HEK293T (cell line): ENCODE data around the gene C16orf86.

ENCODE experiments used
- CTCF ChIA-PET: fragments of 350-600 bp; formaldehyde crosslinking; extraction: SDS; loops from one replicate; lab custom pipeline; 2021; ENCODE audit warnings: antibody characterized with exemption, inconsistent platforms; lab: Yijun Ruan, JAX
- POLR2A ChIA-PET: fragments of 350-600 bp; formaldehyde crosslinking; extraction: SDS; loops from one replicate; lab custom pipeline; 2020; ENCODE audit warnings: antibody characterized with exemption, inconsistent platforms; lab: Yijun Ruan, JAX
- DNase-seq: peaks from one replicate; pipeline ENCODE4 v3.0.0; 2012; ENCODE audit warnings: mixed read lengths; ENCODE audit errors: extremely low spot score
- ARNT ChIP-seq: fragments of 450-650 bp; IDR thresholded peaks from 2 replicates; pipeline ENCODE4 v1.6.1; 2017; ENCODE audit warnings: mild to moderate bottlenecking
- BHLHE40 ChIP-seq: fragments of 450-650 bp; IDR thresholded peaks from 2 replicates; pipeline ENCODE4 v1.6.1; 2016; ENCODE audit warnings: mild to moderate bottlenecking, moderate library complexity, borderline replicate concordance
- CTBP1 ChIP-seq: fragments of 450-650 bp; IDR thresholded peaks from 2 replicates; pipeline ENCODE4 v1.6.1; 2016; ENCODE audit warnings: borderline replicate concordance
- ELF4 ChIP-seq: fragments of 450-650 bp; IDR thresholded peaks from 2 replicates; pipeline ENCODE4 v1.6.1; 2017; ENCODE audit warnings: antibody characterized with exemption
- FOXA1 ChIP-seq: fragments of 450-650 bp; IDR thresholded peaks from 2 replicates; pipeline ENCODE4 v1.6.1; 2016; ENCODE audit warnings: mild to moderate bottlenecking
- FOXK2 ChIP-seq: fragments of 450-650 bp; IDR thresholded peaks from 2 replicates; pipeline ENCODE4 v1.6.1; 2016; ENCODE audit warnings: mild to moderate bottlenecking
- FOXM1 ChIP-seq: fragments of 450-650 bp; IDR thresholded peaks from 2 replicates; pipeline ENCODE4 v1.6.1; 2017; ENCODE audit warnings: mild to moderate bottlenecking, borderline replicate concordance
- HDGF ChIP-seq: fragments of 450-650 bp; IDR thresholded peaks from 2 replicates; pipeline ENCODE4 v1.6.1; 2017; ENCODE audit warnings: antibody characterized with exemption, borderline replicate concordance
- L3MBTL2 ChIP-seq: fragments of 450-650 bp; conservative IDR thresholded peaks from 2 replicates; pipeline ENCODE4 v1.6.1; 2016; ENCODE audit warnings: mild to moderate bottlenecking
- LEF1 ChIP-seq: fragments of 450-650 bp; IDR thresholded peaks from 2 replicates; pipeline ENCODE4 v1.6.1; 2017; ENCODE audit warnings: mild to moderate bottlenecking, borderline replicate concordance
- NFRKB ChIP-seq: fragments of 450-650 bp; IDR thresholded peaks from 2 replicates; pipeline ENCODE4 v1.6.1; 2016; ENCODE audit warnings: mild to moderate bottlenecking, moderate library complexity
- SP1 ChIP-seq: fragments of 450-650 bp; IDR thresholded peaks from 2 replicates; pipeline ENCODE4 v1.6.1; 2017
- SUZ12 ChIP-seq: fragments of 450-650 bp; IDR thresholded peaks from 2 replicates; pipeline ENCODE4 v1.6.1; 2016; ENCODE audit warnings: mild to moderate bottlenecking
- TARDBP ChIP-seq: fragments of 450-650 bp; IDR thresholded peaks from 2 replicates; pipeline ENCODE4 v1.6.1; 2016
- ZNF384 ChIP-seq: fragments of 450-650 bp; IDR thresholded peaks from 2 replicates; pipeline ENCODE4 v1.6.1; 2016
- TF ChIP-seq, protein P1 (sequence below): fragments of 450-650 bp; IDR thresholded peaks from 2 replicates; pipeline ENCODE4 v1.6.1; 2016

Gene C16orf86, protein sequence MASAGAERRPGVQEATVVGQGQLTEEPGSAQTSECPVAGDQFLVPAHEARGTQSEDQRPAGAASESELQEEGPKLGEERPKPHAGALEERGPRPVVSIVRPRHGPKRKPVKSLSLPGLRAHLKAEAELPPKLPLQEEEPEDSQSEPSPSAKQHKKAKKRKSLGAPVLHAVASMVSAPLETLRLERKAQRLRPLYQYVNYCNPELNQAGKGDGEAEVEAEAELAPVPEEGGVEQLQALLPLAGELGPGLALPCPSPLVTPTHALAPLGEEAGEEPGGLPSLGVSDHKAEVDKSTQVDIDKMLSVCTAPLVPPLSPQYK

DNA sequence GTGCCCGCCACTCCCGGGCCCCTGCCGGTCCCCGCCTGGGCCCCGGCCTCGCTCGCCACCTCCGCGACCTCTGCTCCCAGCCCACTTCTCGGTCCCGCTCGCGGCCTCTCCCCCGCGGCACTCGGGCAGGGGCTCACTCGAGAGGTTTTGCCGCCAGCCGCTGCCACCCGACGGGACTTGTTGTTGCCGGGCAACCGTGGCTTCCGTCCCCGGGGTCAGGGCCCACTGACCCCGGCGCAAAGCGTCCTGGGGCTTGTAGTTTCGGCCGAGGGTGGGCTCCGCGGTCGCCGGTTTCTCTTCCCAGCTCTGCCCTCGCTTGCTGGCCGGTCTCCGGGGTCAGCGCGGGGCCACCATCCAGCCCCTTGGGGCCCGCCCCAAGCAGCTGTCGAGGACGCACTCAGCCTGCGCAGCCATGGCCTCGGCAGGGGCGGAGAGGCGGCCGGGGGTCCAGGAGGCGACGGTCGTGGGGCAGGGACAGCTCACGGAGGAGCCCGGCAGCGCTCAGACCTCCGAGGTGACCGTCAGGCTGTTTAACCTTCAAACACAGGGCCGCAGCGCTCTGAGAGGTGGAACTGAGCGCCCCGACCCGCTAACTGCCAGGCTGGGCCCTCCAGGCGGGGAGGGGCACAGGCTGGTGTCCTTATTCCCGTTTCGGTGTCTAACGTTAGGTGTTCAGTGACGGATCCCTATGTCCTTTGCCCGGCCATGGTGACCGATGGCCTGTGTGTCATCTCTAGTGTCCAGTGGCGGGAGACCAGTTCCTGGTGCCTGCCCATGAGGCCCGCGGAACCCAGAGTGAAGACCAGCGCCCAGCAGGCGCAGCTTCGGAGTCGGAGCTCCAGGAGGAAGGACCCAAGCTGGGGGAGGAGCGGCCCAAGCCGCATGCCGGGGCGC, at the start of gene C16orf86, which contains the start of gene ENKD1:
TSS of gene C16orf86 (plus strand) at position 256 of the 894 bp plus-strand sequence. CDS start at position 413, 157 bp downstream.
TSS of gene ENKD1 (minus strand) at position 192 of the 894 bp plus-strand sequence. CDS start 308 bp downstream, outside the sequence.
- ChIA-PET POLR2A (interaction anchor here (0.6 to 2.6 kb wide), 4 partner anchors 52 to 268 kb away, joined by 3 to 8 read pairs (median 6); partner anchors contain the start of genes CTCF and GFOD2), CTCF (interaction anchor here (0.6 to 5.7 kb wide), 6 partner anchors 23 to 369 kb away, joined by 3 to 31 read pairs (median 4); partner anchors contain the start of gene LCAT)

DNA sequence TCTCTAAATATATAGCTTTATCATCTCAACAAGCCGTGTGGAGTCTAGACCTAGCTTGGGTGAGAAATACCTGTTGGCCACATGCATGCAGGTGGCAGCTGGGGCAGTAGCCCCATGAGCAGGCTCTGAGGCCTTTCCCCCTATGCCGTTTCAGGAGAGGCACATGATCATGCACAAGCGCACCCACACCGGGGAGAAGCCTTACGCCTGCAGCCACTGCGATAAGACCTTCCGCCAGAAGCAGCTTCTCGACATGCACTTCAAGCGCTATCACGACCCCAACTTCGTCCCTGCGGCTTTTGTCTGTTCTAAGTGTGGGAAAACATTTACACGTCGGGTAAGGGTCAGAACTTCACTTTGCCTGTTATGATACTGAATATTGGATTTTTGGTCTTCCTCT, 38.4 kb upstream of the C16orf86 start:
- ChIA-PET CTCF (interaction anchor here (0.5 to 0.6 kb wide), 2 partner anchors 61 to 549 kb away, joined by 3 read pairs; no protein-coding TSS in a partner anchor), POLR2A (interaction anchor here (2.5 kb wide), 1 partner anchor 66 kb away, joined by 8 read pairs; the partner anchor contains the start of gene CTCF)
- no peak for DNase-seq
- TF ChIP-seq FOXM1: no peak
- TF ChIP-seq FOXA1: no peak
- TF ChIP-seq, protein P1, sequence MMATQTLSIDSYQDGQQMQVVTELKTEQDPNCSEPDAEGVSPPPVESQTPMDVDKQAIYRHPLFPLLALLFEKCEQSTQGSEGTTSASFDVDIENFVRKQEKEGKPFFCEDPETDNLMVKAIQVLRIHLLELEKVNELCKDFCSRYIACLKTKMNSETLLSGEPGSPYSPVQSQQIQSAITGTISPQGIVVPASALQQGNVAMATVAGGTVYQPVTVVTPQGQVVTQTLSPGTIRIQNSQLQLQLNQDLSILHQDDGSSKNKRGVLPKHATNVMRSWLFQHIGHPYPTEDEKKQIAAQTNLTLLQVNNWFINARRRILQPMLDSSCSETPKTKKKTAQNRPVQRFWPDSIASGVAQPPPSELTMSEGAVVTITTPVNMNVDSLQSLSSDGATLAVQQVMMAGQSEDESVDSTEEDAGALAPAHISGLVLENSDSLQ: no peak
- no peak for TF ChIP-seq CTBP1
- no peak for TF ChIP-seq HDGF
- TF ChIP-seq ELF4: no peak
- no peak for TF ChIP-seq SP1
- no peak for TF ChIP-seq TARDBP

More for the DNA sequence above, at the start of gene C16orf86, which contains the start of gene ENKD1:
- DNase-seq: peak; percentile 86
- TF ChIP-seq FOXK2: no peak
- no peak for TF ChIP-seq NFRKB
- TF ChIP-seq FOXA1: no peak
- 0 out of 2 replicates have a peak, but pooled peaks have one; percentile 13 for TF ChIP-seq LEF1

DNA sequence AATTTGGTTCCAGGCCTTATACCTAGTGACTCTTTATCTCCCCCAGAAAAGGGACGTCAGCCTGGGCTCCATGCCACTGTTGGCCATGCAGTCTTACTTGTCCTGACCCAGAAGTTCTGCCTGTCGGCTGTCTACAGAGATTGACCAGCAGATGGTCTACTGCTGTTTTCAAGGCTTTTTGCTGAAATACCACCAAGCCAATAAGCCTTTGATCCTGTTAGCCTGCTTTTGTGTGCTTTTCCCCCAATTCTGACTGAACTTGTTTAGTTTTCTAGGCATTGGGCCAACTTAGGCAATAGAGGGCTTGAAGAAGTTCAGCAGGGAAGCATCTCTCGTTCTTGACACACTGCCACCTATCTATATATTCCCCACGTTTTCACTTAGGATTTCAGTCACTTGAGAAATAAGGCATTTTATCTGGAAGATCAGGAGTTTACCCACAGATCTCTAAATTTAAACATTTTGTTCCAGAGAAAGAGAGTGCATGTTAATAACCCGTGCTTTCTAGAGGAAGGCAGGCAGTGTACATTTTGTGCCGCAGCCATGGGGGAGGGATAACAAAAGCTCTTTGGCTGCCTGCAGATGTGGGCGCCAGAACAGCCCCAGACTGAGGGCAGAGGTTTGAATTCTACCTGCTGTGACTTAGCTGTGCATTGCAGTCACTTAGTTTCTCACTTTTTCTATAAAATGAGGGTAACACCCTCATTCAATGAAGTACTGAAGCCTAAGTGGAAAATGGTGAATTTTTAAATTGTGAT, 34.0 kb upstream of the C16orf86 start:
- POLR2A ChIA-PET: interaction anchor here (1.1 kb wide), 1 partner anchor 28 kb away, joined by 3 read pairs; the partner anchor contains the start of gene ACD
- no peak for DNase-seq
- no peak for TF ChIP-seq HDGF
- TF ChIP-seq NFRKB: no peak
- no peak for TF ChIP-seq L3MBTL2
- TF ChIP-seq FOXM1: no peak
- CTCF ChIA-PET: no interaction called here

DNA sequence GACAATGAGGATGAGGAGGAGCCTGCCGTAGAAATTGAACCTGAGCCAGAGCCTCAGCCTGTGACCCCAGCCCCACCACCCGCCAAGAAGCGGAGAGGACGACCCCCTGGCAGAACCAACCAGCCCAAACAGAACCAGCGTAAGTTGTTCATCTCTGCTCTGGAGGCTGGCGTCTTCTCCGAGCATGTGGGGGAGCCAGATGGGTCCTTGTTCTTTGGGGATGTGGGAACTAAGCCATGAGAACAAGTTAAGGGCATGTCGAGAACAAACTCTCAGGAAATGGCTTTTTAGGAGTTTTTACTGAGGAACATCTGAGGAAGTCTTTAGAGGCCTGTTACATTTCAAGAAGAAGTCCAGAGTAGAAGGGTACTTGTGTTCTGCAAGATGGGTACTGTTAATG, 29.9 kb upstream of the C16orf86 start:
- ChIA-PET POLR2A (no interaction called here), CTCF (no interaction called here)
- TF ChIP-seq ZNF384: no peak
- no peak for TF ChIP-seq ELF4
- no peak for TF ChIP-seq HDGF
- no peak for TF ChIP-seq L3MBTL2
- no peak for TF ChIP-seq FOXM1
- TF ChIP-seq CTBP1: no peak
- no peak for TF ChIP-seq FOXA1
- no peak for TF ChIP-seq BHLHE40
- TF ChIP-seq LEF1: no peak
- TF ChIP-seq SUZ12: no peak
- DNase-seq: no peak

DNA sequence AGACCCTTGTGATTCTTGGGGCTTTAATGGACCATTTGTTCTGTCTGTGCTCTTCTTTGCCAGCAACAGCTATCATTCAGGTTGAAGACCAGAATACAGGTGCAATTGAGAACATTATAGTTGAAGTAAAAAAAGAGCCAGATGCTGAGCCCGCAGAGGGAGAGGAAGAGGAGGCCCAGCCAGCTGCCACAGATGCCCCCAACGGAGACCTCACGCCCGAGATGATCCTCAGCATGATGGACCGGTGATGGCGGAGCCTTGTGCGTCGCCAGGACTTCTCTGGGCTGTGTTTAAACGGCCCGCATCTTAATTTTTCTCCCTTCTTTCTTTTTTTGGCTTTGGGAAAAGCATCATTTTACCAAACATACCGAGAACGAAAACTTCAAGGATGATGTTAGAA, 29.0 kb upstream of the C16orf86 start:
- ChIA-PET POLR2A (no interaction called here), CTCF (no interaction called here)
- no peak for TF ChIP-seq TARDBP
- TF ChIP-seq LEF1: no peak
- TF ChIP-seq ELF4: no peak
- TF ChIP-seq FOXK2: no peak
- no peak for TF ChIP-seq ZNF384
- TF ChIP-seq BHLHE40: no peak
- TF ChIP-seq HDGF: no peak
- DNase-seq: no peak

DNA sequence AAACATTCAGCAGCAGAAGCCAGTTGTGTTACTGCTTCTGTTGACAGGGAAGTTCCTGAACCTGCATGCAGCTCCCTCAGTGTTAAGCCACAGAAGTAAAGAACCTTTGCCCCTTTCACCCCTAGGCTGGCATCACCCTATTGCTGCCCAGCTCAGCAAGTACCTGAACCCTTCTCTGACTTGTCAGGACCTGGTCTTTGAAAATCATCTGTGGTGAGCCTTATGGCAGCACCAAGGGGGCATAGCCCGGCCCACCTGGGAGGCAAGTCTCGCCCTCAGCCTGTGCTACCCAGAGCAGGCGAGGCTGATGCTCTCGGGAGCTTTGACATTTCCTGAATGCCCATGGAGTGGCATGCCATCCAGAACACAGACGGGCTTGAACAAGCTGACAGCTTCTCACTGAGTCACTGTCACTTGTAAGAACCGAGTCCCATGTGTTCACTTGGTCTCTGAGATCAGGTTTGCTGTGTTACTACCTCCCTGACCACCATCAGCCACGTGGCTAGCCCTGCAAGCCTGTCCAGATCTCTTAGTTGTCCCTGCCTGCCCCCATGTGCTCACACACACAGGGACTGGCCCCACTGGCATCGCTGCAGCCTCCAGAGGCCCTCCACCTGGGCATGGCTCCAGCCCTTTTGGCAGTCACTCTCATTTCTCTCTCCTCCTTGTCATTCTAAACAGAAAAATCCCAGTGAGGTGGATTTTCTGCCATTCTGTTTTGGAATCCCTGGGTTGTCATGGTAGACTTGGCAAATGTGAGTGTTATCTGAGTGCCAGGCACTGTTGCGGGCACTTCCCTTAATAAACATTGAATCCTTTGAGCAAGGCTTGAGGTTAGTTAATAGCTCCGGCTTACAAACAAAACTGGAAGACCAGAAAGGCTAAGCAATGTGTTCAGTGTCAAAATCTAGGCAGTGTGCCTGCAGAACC, 24.6 kb upstream of the C16orf86 start:
- ChIA-PET CTCF (interaction anchor here (0.7 to 5.9 kb wide), 5 partner anchors 9 to 121 kb away, joined by 5 to 35 read pairs (median 12); partner anchors contain the start of gene CTCF), POLR2A (interaction anchor here (1.5 to 1.6 kb wide), 2 partner anchors 80 to 114 kb away, joined by 3 to 6 read pairs; partner anchors contain the start of genes CTCF and RIPOR1)
- no peak for DNase-seq
- no peak for TF ChIP-seq ELF4
- no peak for TF ChIP-seq FOXM1
- TF ChIP-seq FOXK2: no peak
- no peak for TF ChIP-seq NFRKB
- TF ChIP-seq ZNF384: no peak
- no peak for TF ChIP-seq SP1
- no peak for TF ChIP-seq CTBP1
- TF ChIP-seq SUZ12: no peak
- no peak for TF ChIP-seq TARDBP
- TF ChIP-seq FOXA1: no peak
- no peak for TF ChIP-seq HDGF
- no peak for TF ChIP-seq ARNT
- TF ChIP-seq, protein P1: no peak
- no peak for TF ChIP-seq BHLHE40
